ENCODE results near the gene LRBA. TPM values are rescaled to one million over a fixed set of nuclear protein-coding genes. Genes with fewer than 3 reads are reported as not detected.

Gene LRBA
- total and polyA plus RNA-seq, 12 donors = 6.2 to 31.2 (median 23.9) TPM

DNA sequence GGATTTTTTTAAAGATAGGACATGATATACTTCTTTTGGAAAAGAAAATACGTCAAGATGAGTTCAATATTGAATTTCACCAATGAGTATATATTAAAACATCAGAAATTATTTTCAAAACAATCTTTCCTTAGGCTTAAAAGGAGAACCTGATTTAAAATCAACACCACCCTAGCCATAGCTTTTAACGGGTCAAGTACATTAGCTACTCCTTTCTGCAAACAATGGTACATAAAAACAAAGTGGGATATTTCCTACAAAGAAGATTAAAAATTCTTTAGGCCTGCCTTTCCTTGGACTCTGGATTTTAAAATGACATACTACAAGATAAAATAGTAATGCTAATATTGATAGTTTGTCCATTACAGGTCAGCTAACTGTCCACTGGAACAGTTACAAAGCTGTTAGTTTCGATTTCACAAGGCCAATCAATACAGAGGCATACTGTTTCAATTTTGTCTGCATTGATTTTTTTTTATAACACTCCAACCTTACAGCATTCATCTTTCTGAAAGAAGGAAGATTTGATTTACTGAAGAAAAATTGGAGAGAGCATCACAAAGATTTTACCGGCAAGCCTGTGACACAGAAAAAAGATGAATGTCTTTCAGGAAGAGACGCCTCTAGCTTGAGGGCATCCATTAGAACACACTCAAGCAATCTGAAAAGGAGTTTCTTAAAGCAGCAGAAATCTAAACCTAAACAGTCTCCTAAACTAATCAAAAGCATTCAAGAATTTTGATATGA, 335.9 kb downstream of the LRBA start:
- Histone ChIP-seq H3K4me3 (no peak overlapping the region), H3K4me1 (no peaks in the 10 kb centered on the region), H3K9me3 (no peaks in the 10 kb centered on the region), H3K27ac (no peak overlapping the region), H3K36me3 (peaks cover 0 to 8% (median 0%) of the 10 kb centered on the region in 9 donors), H3K27me3 (no peaks in the 10 kb centered on the region)
- DNase-seq (no peak), ATAC-seq (no peak)
- TF ChIP-seq CTCF (IDR thresholded peaks at IDR 0.05) = no peak
- intact Hi-C loops (cut with DNase I) = no loop called here
- 88 to 92% methylated on average over 5 of the region's 5 CpGs for WGBS, 2 donors

GRCh38 chr4:150673793-150674192, 341.3 kb downstream of the LRBA start:
- Histone ChIP-seq H3K36me3 (no peaks in the 10 kb centered on the region), H3K27me3 (no peaks in the 10 kb centered on the region), H3K4me1 (no peaks in the 10 kb centered on the region), H3K27ac (no peak overlapping the region), H3K9me3 (no peaks in the 10 kb centered on the region), H3K4me3 (no peak overlapping the region)
- no peak for TF ChIP-seq CTCF (IDR thresholded peaks at IDR 0.05)
- DNase-seq = no peak
- intact Hi-C loops (cut with DNase I) = no loop called here
- no peak for ATAC-seq
- WGBS, 2 donors = 97% methylated on average over 2 of the region's 2 CpGs

DNA sequence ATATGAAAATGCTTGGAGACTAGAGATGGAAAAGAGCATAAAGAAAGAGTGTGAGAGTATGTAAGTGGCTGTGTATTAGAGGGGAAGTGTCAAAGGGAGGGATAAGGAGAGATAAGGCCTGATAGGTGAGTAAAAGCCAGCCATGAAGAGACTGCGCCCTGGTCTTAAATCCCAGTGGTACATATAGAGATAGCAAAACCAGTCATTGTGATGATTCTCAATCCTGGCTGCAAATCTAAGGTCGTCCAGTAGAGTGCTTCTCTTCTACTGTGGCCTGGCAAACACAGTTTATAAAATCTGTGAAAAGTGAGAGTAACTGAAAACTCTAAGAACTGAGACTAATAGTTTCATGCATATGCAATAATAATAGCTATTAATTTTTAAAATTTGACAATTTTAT, 346.3 kb downstream of the LRBA start:
- Histone ChIP-seq H3K36me3 (peaks cover 0 to 3% (median 0%) of the 10 kb centered on the region in 9 donors), H3K9me3 (no peaks in the 10 kb centered on the region), H3K4me1 (no peaks in the 10 kb centered on the region), H3K27ac (no peak overlapping the region), H3K4me3 (no peak overlapping the region), H3K27me3 (no peaks in the 10 kb centered on the region)
- TF ChIP-seq CTCF (IDR thresholded peaks at IDR 0.05) = no peak
- intact Hi-C loops (cut with DNase I) = no loop called here
- ATAC-seq (no peak), DNase-seq (no peak)
- 84 to 87% methylated on average over 2 of the region's 2 CpGs for WGBS, 2 donors

DNA sequence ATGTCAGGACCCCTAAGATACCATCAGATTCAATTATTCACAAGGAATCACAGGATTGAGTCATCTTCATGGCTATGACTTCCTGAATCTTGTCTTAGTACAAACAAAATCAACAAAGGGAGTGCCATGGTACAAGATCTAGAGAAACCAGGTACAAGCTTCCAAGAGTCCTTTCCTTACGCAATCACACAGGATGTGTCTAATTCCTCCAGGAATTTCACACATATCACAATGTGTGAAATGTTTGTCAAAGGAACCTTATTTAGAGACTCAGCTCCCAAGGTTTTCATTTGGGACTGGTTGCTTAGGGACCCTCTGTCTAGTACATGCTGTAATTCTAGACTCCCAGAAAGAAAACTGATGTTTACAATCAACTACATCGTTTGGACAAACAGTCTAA, 350.1 kb downstream of the LRBA start:
- no peak for ATAC-seq
- intact Hi-C loops (cut with DNase I) = no loop called here
- no peak for TF ChIP-seq CTCF (IDR thresholded peaks at IDR 0.05)
- H3K4me3 ChIP-seq = no peak overlapping the region
- H3K27ac ChIP-seq = no peak overlapping the region
- H3K9me3 ChIP-seq = no peaks in the 10 kb centered on the region
- no peaks in the 10 kb centered on the region for H3K27me3 ChIP-seq
- DNase-seq = no peak
- no peaks in the 10 kb centered on the region for H3K4me1 ChIP-seq
- whole genome bisulfite sequencing, 2 donors = 77 to 87% methylated on average over 2 of the region's 2 CpGs
- peaks cover 0 to 3% (median 0%) of the 10 kb centered on the region in 9 donors for H3K36me3 ChIP-seq
